Dedifferentiated amniotic fluid mesenchymal stem cell (primary cell): ENCODE results near the gene ZNF827.

ENCODE experiments used
- DNase-seq: peaks from one replicate; pipeline ENCODE4 v3.0.0-alpha.2; 2016; ENCODE audit errors: extremely low spot score

The ZNF827 gene

DNA sequence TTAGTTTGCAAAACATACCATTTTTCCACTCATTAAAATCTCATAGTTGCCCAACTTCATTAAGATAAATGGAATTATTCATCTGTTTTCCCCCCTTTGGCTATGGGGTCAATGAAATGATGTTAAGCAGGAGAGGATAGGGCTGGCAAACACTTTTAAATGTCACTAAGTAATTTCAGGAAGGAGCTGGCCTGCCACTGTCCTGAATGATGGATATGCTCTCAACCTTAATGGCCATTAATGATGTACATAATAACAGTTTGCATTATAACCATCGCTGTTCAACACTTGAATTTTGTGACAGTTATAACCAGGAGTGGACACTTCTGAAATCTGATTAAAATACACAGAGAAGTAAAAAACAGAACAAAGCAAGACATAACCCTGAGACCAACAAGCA lies 181.4 kb downstream of the ZNF827 start:
- DNase-seq = no peak

GRCh38 chr4:145756244-145756643 lies 182.4 kb downstream of the ZNF827 start:
- DNase-seq = no peak

DNA sequence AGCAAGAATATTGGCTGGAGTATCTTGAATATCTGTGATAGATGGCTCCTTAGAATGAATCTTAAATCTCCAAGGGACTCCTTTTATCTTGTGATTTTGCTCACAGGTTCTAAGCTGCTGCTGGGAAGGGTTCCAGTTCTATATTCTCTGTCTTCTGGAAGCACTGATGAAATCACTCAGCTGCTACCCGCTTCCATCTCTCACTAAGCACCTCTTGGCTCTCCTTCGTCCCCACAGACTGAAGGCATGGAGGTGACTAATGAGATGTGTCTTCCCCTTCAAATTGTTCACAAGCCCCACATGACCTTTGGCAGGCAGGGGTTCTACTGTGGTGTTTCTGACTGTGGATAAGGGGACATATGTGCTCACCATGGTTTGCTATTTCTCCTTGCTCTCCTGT lies 182.8 kb downstream of the ZNF827 start:
- DNase-seq = no peak

DNA sequence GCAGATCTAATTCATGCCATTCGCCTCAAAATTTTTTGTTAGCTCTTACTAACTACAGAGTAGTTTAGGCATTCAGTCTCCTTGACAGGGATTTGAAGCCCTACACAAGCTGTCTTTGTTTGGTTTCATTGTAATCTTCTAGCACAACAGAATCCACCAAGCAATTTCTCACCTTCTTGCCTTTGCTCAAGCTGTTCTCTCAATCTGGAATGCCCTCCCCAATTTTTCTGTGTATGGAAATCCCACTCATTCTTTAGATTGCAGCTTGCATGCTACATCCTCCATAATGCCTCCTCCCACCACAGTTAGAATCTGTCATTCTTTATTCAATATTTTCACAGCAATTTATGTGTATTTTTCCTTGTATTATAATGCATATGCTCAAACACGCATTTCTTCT lies 195.0 kb downstream of the ZNF827 start:
- no peak for DNase-seq

GRCh38 chr4:145740806-145741205 lies 197.8 kb downstream of the ZNF827 start:
- DNase-seq = no peak

DNA sequence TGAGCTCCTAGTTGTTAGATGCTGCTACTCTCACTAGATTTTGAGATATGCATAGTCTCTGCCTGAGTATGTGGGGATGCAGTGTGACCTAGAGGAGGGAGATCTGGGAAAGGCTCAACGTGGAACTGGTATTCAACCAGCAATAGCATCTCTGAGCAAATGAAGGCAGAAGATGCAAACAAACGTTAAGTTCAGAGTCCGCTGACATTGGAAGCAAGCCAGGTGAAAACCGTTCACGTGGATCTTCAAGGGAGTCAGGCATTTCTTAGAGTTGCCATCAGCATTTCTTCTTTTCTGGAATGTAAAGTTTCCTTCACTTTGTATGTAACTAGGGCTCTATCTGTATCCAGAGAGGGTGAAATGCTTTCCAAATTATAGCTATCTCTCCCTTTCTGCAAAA lies 198.8 kb downstream of the ZNF827 start:
- no peak for DNase-seq

- no peak for DNase-seq
These were observed 202.3 kb downstream of the ZNF827 start for GRCh38 chr4:145736241-145736831.

DNA sequence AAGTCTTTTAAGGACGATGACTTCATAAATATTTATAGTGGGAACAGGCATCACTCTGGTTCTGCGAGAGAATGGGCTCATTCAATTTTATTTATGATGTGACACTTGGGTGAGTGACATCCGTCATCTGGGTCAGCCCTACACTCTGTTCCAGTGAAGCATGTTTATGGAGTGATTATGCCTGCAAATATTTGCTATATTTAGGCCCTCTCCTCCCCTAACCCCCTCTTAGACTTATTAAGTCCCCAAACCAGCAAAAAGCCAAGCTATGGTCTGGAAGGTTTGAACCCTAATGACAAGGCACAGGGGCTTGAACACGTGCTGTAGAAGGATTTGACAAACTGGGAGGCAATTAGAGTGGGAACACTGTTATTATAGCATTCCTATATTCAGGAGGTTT lies 202.8 kb downstream of the ZNF827 start:
- no peak for DNase-seq

DNA sequence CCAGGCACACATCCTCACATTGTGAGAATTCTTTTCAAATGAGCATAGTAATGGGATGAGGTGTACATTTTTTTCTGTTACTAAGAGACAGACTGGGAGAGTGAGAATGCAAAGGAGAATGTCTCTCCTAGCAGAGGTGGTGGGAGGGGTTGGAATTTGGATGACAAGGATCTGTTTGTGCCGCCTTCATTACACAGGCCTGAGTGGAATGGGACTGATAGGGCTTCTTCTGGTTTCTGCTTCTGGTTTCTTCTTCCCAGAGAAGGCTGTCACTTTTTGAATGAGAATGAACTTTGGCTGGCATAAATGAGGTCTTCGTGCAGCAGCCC lies 203.3 kb downstream of the ZNF827 start:
- DNase-seq = peak; percentile 92

- peak; percentile 93 for DNase-seq
These were observed 203.9 kb downstream of the ZNF827 start for GRCh38 chr4:145734576-145735346.

GRCh38 chr4:145734031-145734430 lies 204.6 kb downstream of the ZNF827 start:
- DNase-seq = no peak

DNA sequence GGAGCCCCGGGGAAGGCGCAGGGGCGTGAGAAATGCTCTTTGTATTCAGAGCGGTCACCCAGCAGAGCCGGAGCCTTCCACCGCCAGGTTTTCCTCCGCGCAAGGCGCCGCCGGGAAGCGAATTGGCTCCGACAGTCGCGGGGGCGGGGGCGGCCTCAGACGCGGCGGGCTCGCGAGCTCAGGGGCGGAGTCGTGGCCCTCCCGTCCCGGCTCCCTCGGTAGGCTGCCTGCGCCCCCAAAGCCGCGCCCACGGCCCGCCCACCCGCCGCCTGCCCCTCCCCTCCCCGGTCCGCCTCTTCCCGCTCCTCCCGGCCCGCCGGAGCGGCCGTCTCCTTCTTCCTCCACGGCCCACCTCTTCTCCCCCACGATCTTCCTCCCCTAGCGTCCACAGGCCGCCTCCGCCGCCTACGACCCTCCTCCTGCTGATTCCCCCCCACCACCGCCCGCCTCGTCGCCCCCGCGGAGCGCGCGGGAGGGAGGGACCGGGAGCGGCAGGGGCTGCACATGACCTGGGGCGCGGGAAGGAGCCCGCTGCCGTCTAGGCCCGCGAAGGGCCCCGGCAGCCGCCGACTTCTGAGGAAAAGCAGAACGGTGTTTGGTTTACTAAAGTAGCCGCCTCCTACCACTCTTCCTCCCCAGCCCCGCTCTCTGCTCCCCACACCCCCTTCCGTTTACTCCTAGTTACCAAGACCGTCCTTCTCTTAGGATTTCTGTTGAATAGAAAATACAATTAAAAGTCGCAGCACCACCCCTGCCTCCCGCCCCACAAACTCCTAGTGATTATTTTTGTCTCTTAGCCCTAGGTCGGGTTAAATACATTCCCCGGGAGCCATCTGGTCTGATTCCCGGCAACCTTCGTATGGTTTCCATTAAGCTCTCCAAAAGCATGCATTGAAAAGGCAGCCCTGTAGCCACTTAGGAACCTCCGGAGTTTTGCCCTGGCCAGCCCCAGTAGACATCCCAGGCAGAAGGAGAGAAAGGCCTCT lies 205.4 kb downstream of the ZNF827 start:
- DNase-seq = peak; percentile 89

- no peak for DNase-seq
These were observed 206.4 kb downstream of the ZNF827 start for GRCh38 chr4:145732001-145732815.

- no peak for DNase-seq
These were observed 207.6 kb downstream of the ZNF827 start for GRCh38 chr4:145731028-145731427.

- DNase-seq = no peak
These were observed 208.6 kb downstream of the ZNF827 start for GRCh38 chr4:145730026-145730425.

GRCh38 chr4:145723336-145723735 lies 215.3 kb downstream of the ZNF827 start:
- DNase-seq = no peak

DNA sequence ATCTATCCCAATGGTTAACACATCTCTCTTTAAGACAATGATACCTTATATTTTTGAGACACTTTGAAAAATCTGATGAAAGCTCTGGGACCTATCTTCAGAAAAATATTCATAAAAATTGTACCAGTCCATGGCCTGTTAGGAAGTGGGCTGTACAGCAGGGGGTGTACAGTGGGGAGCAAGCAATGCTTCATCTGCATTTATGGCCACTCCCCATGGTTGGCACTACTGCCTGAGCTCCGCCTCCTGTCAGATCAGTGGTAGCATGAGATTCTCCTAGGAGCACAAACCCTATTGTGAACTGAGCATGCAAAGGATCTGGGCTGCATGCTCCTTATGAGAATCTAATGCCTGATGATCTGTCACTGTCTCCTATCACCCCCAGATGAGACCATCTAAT lies 216.1 kb downstream of the ZNF827 start:
- no peak for DNase-seq

GRCh38 chr4:145720656-145721055 lies 218.0 kb downstream of the ZNF827 start:
- DNase-seq = no peak

- no peak for DNase-seq
These were observed 218.6 kb downstream of the ZNF827 start for GRCh38 chr4:145719752-145720624.

GRCh38 chr4:145716661-145717200 lies 221.9 kb downstream of the ZNF827 start:
- no peak for DNase-seq
